GM19043 (cell line): ENCODE data around the gene METTL17.
"Not testable (repeated sequence)": the region's sequence is repeated elsewhere in the genome, so short reads cannot be mapped to it uniquely, and the experiment has no call there.

Experiments
- ATAC-seq: cut with Tn5 transposase; IDR thresholded peaks from one replicate; pipeline ENCODE4 v1.9.1; 2021; ENCODE audit warnings: low read depth; ENCODE audit not compliant: unreplicated experiment

Gene METTL17

GRCh38 chr14:20989787-20990600, at the start of gene METTL17:
Gene METTL17 (plus strand): TSS chr14:20989980. CDS start chr14:20990003, 23 bp downstream.
- ATAC-seq: peak; percentile 97

- ATAC-seq: not testable (repeated sequence)
These were observed 44.6 kb upstream of the METTL17 start for GRCh38 chr14:20945146-20945545.

- ATAC-seq: not testable (repeated sequence)
These were observed 43.1 kb upstream of the METTL17 start for GRCh38 chr14:20946707-20947106.

GRCh38 chr14:20954736-20955537, 34.8 kb upstream of the METTL17 start, which contains the start of gene RNASE2:
Gene RNASE2 (plus strand): TSS chr14:20955487. CDS start chr14:20955772, 285 bp downstream.
- ATAC-seq: not testable (repeated sequence)

GRCh38 chr14:20955538-20955873, 34.3 kb upstream of the METTL17 start:
- not testable (repeated sequence) for ATAC-seq

- no peak for ATAC-seq
These were observed 33.3 kb upstream of the METTL17 start for GRCh38 chr14:20956376-20956976.

- not testable (repeated sequence) for ATAC-seq
These were observed 30.8 kb upstream of the METTL17 start for GRCh38 chr14:20958946-20959345.

GRCh38 chr14:20969336-20969735, 20.4 kb upstream of the METTL17 start:
- no peak for ATAC-seq

- peak; percentile 16 for ATAC-seq
These were observed 19.2 kb upstream of the METTL17 start for GRCh38 chr14:20970647-20970982.

GRCh38 chr14:20970983-20971704, 18.6 kb upstream of the METTL17 start:
- peak; percentile 91 for ATAC-seq

GRCh38 chr14:20971705-20972021, 18.1 kb upstream of the METTL17 start:
- ATAC-seq: peak; percentile 11

- no peak for ATAC-seq
These were observed 16.3 kb upstream of the METTL17 start for GRCh38 chr14:20973501-20973900.

- no peak for ATAC-seq
These were observed 13.5 kb upstream of the METTL17 start for GRCh38 chr14:20976291-20976690.

GRCh38 chr14:20978687-20979086, 11.1 kb upstream of the METTL17 start:
- no peak for ATAC-seq

GRCh38 chr14:20980906-20981305, 8.9 kb upstream of the METTL17 start:
- no peak for ATAC-seq

GRCh38 chr14:20982646-20983369, 7.0 kb upstream of the METTL17 start:
- ATAC-seq: no peak

- ATAC-seq: not testable (repeated sequence)
These were observed 4.1 kb upstream of the METTL17 start for GRCh38 chr14:20985650-20986049.

GRCh38 chr14:20986811-20987210, 3.0 kb upstream of the METTL17 start:
- no peak for ATAC-seq

- no peak for ATAC-seq
These were observed 886 bp upstream of the METTL17 start for GRCh38 chr14:20988717-20989470.

- ATAC-seq: no peak
These were observed 351 bp upstream of the METTL17 start for GRCh38 chr14:20989471-20989786.
